ENCODE data around the gene RPS6KA4.

DNA sequence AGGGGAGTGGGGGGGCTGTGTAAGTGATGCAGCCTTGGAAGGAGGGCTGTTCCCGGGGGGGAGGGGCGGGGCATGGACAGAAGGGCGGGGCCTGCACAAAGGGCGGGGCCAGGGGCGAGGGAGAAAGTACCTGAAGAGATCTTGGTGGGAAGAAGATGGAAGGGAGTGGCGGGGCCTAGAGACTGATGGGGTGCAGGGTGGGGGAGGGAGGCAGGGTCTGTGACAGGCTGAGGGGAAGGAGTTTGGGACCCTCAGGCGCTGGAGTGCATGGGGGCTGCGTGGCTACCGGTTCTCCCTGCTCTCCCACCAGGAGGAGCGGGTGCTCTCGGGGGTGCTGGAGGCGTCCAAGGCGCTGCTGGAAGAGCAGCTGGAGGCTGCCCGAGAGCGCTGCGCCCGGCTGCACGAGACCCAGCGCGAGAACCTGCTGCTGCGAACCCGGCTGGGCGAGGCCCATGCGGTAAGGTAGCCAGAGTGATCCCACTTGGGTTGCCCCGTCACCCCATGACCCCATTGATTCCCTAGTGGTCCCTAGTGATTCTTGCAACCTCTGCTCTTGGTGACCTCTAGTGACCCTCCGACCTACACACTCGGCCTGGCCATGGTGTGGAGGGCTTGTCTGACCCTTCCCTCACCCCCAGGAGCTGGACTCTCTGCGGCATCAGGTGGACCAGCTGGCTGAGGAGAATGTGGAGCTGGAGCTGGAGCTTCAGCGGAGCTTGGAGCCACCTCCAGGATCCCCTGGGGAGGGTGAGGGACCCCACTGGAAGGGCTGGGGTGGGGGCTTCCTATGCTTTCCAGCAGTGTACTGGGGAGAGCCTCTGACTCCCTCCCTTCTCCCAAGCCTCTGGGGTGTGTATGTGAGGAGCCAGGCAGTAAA is 15.9 kb upstream of the RPS6KA4 start:
- no peak for TF ChIP-seq CTCF (IDR thresholded peaks at IDR 0.05)
- no peak for TF ChIP-seq POLR2A (IDR thresholded peaks at IDR 0.05; ENCODE audit: low read depth)
- TF ChIP-seq POLR2AphosphoS5 (IDR thresholded peaks at IDR 0.05) = no peak
- TF ChIP-seq EP300 (IDR thresholded peaks at IDR 0.05) = no peak

Data from esophagus muscularis mucosa (tissue), 4 donors.